ENCODE measurements around the gene MTR. TPM values are rescaled to one million over a fixed set of nuclear protein-coding genes. Genes with fewer than 3 reads are reported as not detected.

The MTR gene
- total RNA-seq (30.6 TPM), polyA plus RNA-seq (ENCODE audit: insufficient read depth in 1 of 8, insufficient read length in 8 of 8, low replicate concordance in 1 of 8) (10 to 100 TPM; 14.0 to 21.1 (median 17.6) TPM)
- long read RNA-seq, donor 1, full-length matches to known transcripts: 1 of 1 reads
- long read RNA-seq, donor 1, partial matches to known transcripts: 0 of 1 reads
- long read RNA-seq, donor 1, other reads (novel, unspliced or antisense): 0 of 1 reads
- long read RNA-seq, donor 2: 0 reads
- long read RNA-seq, donor 3, full-length matches to known transcripts: 2 of 32 reads
- long read RNA-seq, donor 3, partial matches to known transcripts: 30 of 32 reads
- long read RNA-seq, donor 3, other reads (novel, unspliced or antisense): 0 of 32 reads
- long read RNA-seq, donor 4: 0 reads
- long read RNA-seq, donor 5: 0 reads
- long read RNA-seq, donor 6, full-length matches to known transcripts: 1 of 1 reads
- long read RNA-seq, donor 6, partial matches to known transcripts: 0 of 1 reads
- long read RNA-seq, donor 6, other reads (novel, unspliced or antisense): 0 of 1 reads
- long read RNA-seq, donor 7: 0 reads
- long read RNA-seq, donor 8, full-length matches to known transcripts: 1 of 1 reads
- long read RNA-seq, donor 8, partial matches to known transcripts: 0 of 1 reads
- long read RNA-seq, donor 8, other reads (novel, unspliced or antisense): 0 of 1 reads
- long read RNA-seq, donor 9: 0 reads
- long read RNA-seq, donor 10: 0 reads
- long read RNA-seq, donor 11, full-length matches to known transcripts: 1 of 1 reads
- long read RNA-seq, donor 11, partial matches to known transcripts: 0 of 1 reads
- long read RNA-seq, donor 11, other reads (novel, unspliced or antisense): 0 of 1 reads

GRCh38 chr1:236795035-236795756, at the start of gene MTR:
TSS of gene MTR (plus strand) at chr1:236795292. CDS start at chr1:236795704, 412 bp downstream.
- WGBS (ENCODE audit: insufficient coverage): under 1% methylated on average over 65 of the region's 67 CpGs
- H3K4me1 ChIP-seq (ENCODE audit: control insufficient read depth, insufficient read depth, low read length): no peaks in the 10 kb centered on the region
- DNase-seq: peak; percentile 99
- H3K9me3 ChIP-seq (replicated peaks; ENCODE audit: control insufficient read depth, low read depth, low read length): no peaks in the 10 kb centered on the region
- peak within 1 kb of the TSS; percentile 91 for H3K4me3 ChIP-seq (ENCODE audit: low read length)
- H3K36me3 ChIP-seq (ENCODE audit: control insufficient read depth, insufficient read depth, low read length): no peaks in the 10 kb centered on the region
- no peaks in the 10 kb centered on the region for H3K27me3 ChIP-seq (ENCODE audit: control insufficient read depth, insufficient read depth, low read length)
- H3K27ac ChIP-seq (ENCODE audit: low read length): peak within 1 kb of the TSS; percentile 91

- peaks cover 68% of the 10 kb centered on the region for H3K36me3 ChIP-seq (ENCODE audit: control insufficient read depth, insufficient read depth, low read length)
- no peak overlapping the region for H3K4me3 ChIP-seq (ENCODE audit: low read length)
- H3K27ac ChIP-seq (ENCODE audit: low read length): no peak overlapping the region
- DNase-seq: no peak
- 81% methylated on average over 2 of the region's 5 CpGs for WGBS (ENCODE audit: insufficient coverage)
- no peaks in the 10 kb centered on the region for H3K4me1 ChIP-seq (ENCODE audit: control insufficient read depth, insufficient read depth, low read length)
- no peaks in the 10 kb centered on the region for H3K9me3 ChIP-seq (replicated peaks; ENCODE audit: control insufficient read depth, low read depth, low read length)
- no peaks in the 10 kb centered on the region for H3K27me3 ChIP-seq (ENCODE audit: control insufficient read depth, insufficient read depth, low read length)
These were observed 48.3 kb upstream of the MTR start for GRCh38 chr1:236746785-236747184.

DNA sequence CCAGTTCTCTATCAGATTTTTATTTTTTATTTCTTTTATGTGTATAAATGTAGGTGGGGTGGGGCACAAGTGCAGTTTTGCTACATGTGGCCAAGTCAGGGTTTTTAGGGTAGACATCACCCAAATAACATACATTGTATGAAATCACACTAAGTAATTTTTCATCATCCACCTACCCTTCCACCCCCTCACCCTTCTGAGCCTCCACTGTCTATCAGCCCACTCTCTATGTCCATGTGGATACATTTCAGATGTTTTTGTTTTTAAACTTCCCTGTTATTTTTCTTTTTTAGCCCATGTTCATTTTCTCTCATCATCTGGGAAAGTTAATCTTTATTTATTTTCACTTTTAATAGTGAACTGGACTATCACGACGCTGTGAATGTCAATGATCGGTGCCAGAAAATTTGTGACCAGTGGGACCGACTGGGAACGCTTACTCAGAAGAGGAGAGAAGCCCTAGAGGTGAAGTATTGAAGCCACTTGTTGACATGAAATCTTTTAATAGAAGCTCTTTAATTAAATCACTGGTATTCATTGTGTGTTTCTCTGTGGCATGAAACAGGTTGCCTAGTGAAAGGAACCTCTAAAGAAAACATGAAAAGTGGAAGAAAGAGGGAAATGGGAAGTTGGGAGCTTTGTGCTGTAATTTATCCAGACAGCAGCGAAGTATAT, 47.6 kb upstream of the MTR start:
- Histone ChIP-seq H3K4me1 (ENCODE audit: control insufficient read depth, insufficient read depth, low read length) (no peaks in the 10 kb centered on the region), H3K36me3 (ENCODE audit: control insufficient read depth, insufficient read depth, low read length) (peaks cover 63% of the 10 kb centered on the region), H3K4me3 (ENCODE audit: low read length) (no peak overlapping the region), H3K9me3 (replicated peaks; ENCODE audit: control insufficient read depth, low read depth, low read length) (no peaks in the 10 kb centered on the region), H3K27me3 (ENCODE audit: control insufficient read depth, insufficient read depth, low read length) (no peaks in the 10 kb centered on the region), H3K27ac (ENCODE audit: low read length) (no peak overlapping the region)
- no peak for DNase-seq
- no CpG with 5 or more reads among the region's 6 CpGs for WGBS (ENCODE audit: insufficient coverage)

DNA sequence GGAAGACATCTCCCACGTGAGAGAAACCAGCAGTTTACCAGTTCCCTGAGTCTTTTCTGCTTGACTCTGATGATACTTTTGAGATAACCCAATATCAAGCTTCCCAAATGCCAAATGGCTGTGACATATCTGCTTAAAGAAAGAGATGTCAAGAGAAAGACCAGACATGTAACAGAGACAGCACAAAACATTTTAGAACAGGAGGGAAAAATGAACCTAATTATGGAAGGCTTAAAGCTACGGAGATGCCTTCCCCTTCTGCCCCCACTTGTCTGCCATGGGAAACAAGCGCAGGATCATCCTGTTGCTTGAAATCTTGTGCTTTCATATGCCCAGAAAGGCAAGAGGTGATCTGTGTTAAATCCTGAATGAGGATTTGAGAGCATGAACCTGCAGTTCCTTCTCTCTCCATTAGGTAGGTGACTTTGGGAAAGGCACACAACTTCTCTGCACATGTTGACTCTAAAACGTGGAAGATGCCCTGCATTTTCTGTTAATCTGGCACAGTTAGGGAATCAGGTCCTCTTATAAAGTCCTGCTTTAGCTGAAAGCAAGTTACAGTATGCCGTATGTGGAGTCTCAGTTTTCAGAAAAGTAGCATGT, 46.7 kb upstream of the MTR start:
- no peaks in the 10 kb centered on the region for H3K4me1 ChIP-seq (ENCODE audit: control insufficient read depth, insufficient read depth, low read length)
- no peaks in the 10 kb centered on the region for H3K9me3 ChIP-seq (replicated peaks; ENCODE audit: control insufficient read depth, low read depth, low read length)
- H3K27ac ChIP-seq (ENCODE audit: low read length): no peak overlapping the region
- H3K27me3 ChIP-seq (ENCODE audit: control insufficient read depth, insufficient read depth, low read length): no peaks in the 10 kb centered on the region
- H3K36me3 ChIP-seq (ENCODE audit: control insufficient read depth, insufficient read depth, low read length): peaks cover 60% of the 10 kb centered on the region
- DNase-seq: no peak
- WGBS (ENCODE audit: insufficient coverage): 67% methylated on average over 2 of the region's 5 CpGs
- H3K4me3 ChIP-seq (ENCODE audit: low read length): no peak overlapping the region

DNA sequence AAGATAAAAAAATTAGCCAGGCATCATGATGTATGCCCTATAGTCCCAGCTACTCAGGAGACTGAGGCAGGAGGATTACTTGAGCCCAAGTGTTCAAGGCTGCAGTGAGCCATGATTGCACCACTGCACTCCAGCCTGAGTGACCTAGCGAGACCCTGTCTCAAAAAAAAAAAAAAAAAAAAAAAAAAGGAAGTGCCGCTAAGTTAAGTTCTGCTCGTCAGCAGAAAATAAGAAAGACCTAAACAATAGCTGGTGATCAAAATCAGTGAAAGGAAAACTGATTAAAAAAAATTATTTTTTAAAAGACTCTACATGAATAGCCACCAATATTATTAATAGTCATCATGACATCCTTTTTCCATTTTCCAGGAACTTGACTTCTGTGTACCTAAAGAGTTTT, 44.2 kb upstream of the MTR start:
- Histone ChIP-seq H3K27me3 (ENCODE audit: control insufficient read depth, insufficient read depth, low read length) (no peaks in the 10 kb centered on the region), H3K36me3 (ENCODE audit: control insufficient read depth, insufficient read depth, low read length) (peaks cover 61% of the 10 kb centered on the region), H3K4me3 (ENCODE audit: low read length) (no peak overlapping the region), H3K4me1 (ENCODE audit: control insufficient read depth, insufficient read depth, low read length) (no peaks in the 10 kb centered on the region), H3K9me3 (replicated peaks; ENCODE audit: control insufficient read depth, low read depth, low read length) (no peaks in the 10 kb centered on the region), H3K27ac (ENCODE audit: low read length) (no peak overlapping the region)
- DNase-seq: no peak
- WGBS (ENCODE audit: insufficient coverage): no CpG with 5 or more reads among the region's 3 CpGs

GRCh38 chr1:236751385-236751784, 43.7 kb upstream of the MTR start:
- no peaks in the 10 kb centered on the region for H3K4me1 ChIP-seq (ENCODE audit: control insufficient read depth, insufficient read depth, low read length)
- H3K9me3 ChIP-seq (replicated peaks; ENCODE audit: control insufficient read depth, low read depth, low read length): no peaks in the 10 kb centered on the region
- WGBS (ENCODE audit: insufficient coverage): 93% methylated on average over 10 of the region's 16 CpGs
- no peak for DNase-seq
- H3K27me3 ChIP-seq (ENCODE audit: control insufficient read depth, insufficient read depth, low read length): no peaks in the 10 kb centered on the region
- peaks cover 59% of the 10 kb centered on the region for H3K36me3 ChIP-seq (ENCODE audit: control insufficient read depth, insufficient read depth, low read length)
- H3K4me3 ChIP-seq (ENCODE audit: low read length): no peak overlapping the region
- H3K27ac ChIP-seq (ENCODE audit: low read length): no peak overlapping the region

DNA sequence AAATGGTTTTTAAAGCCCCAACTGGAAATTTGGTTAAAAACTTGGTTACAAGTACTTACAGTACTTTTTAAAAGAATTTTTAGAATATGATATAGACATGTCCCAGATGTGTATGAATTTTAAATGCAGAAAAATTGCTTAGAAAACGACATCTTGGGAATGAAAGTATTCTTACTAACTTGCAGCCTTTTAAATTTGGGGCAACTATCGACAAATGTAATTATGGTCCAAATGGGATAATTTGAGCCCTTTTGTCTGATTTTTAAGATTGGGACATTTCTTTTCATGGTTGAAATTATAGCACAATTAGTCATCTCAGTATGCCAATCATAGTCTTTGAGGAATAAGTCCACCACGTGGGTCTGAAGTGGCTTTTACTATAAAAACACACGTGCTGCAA, 43.2 kb upstream of the MTR start:
- no CpG with 5 or more reads among the region's 4 CpGs for WGBS (ENCODE audit: insufficient coverage)
- Histone ChIP-seq H3K27ac (ENCODE audit: low read length) (no peak overlapping the region), H3K36me3 (ENCODE audit: control insufficient read depth, insufficient read depth, low read length) (peaks cover 54% of the 10 kb centered on the region), H3K27me3 (ENCODE audit: control insufficient read depth, insufficient read depth, low read length) (no peaks in the 10 kb centered on the region), H3K9me3 (replicated peaks; ENCODE audit: control insufficient read depth, low read depth, low read length) (no peaks in the 10 kb centered on the region), H3K4me3 (ENCODE audit: low read length) (no peak overlapping the region), H3K4me1 (ENCODE audit: control insufficient read depth, insufficient read depth, low read length) (no peaks in the 10 kb centered on the region)
- no peak for DNase-seq

GRCh38 chr1:236753516-236753915, 41.6 kb upstream of the MTR start:
- H3K4me1 ChIP-seq (ENCODE audit: control insufficient read depth, insufficient read depth, low read length): no peaks in the 10 kb centered on the region
- DNase-seq: peak; percentile 31
- H3K9me3 ChIP-seq (replicated peaks; ENCODE audit: control insufficient read depth, low read depth, low read length): no peaks in the 10 kb centered on the region
- H3K36me3 ChIP-seq (ENCODE audit: control insufficient read depth, insufficient read depth, low read length): peaks cover 41% of the 10 kb centered on the region
- no peak overlapping the region for H3K27ac ChIP-seq (ENCODE audit: low read length)
- H3K4me3 ChIP-seq (ENCODE audit: low read length): no peak overlapping the region
- WGBS (ENCODE audit: insufficient coverage): 40% methylated on average over 3 of the region's 5 CpGs
- H3K27me3 ChIP-seq (ENCODE audit: control insufficient read depth, insufficient read depth, low read length): no peaks in the 10 kb centered on the region

DNA sequence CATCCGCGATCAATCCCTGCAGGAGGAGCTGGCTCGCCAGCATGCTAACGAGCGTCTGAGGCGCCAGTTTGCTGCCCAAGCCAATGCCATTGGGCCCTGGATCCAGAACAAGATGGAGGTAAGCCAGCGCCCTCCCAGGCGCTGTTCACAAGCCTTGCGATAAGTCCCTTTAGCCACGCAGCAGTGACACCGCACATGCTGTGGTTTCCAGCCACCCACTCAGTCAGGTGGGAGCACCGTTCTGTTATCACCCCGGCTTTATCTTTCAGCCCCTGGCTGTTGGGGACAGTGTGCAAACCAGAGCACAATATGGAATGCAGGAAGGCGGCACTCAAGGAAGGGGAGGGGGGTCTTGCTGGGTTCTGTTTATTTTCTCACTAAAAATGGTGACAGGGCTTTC, 41.1 kb upstream of the MTR start:
- 94% methylated on average over 10 of the region's 14 CpGs for WGBS (ENCODE audit: insufficient coverage)
- Histone ChIP-seq H3K4me1 (ENCODE audit: control insufficient read depth, insufficient read depth, low read length) (no peaks in the 10 kb centered on the region), H3K4me3 (ENCODE audit: low read length) (no peak overlapping the region), H3K27ac (ENCODE audit: low read length) (no peak overlapping the region), H3K36me3 (ENCODE audit: control insufficient read depth, insufficient read depth, low read length) (peaks cover 39% of the 10 kb centered on the region), H3K9me3 (replicated peaks; ENCODE audit: control insufficient read depth, low read depth, low read length) (no peaks in the 10 kb centered on the region), H3K27me3 (ENCODE audit: control insufficient read depth, insufficient read depth, low read length) (no peaks in the 10 kb centered on the region)
- no peak for DNase-seq
